IMR-90 (cell line): Measurements from ENCODE around the gene LAMA4. TPM values are rescaled to one million over a fixed set of nuclear protein-coding genes. Genes with fewer than 3 reads are reported as not detected.

Experiments used
- ATAC-seq: fragments of 200-7000 bp; cut with Tn5 transposase; 2 replicates; pipeline ENCODE4 v1.9.1; 2020; ENCODE audit warnings: low read depth, mild to moderate bottlenecking, moderate library complexity
- BruUV-seq: library from RNA; stranded (reverse); fragments of 400-500 nt; replicated peaks from 2 replicates; lab custom pipeline; 2021; lab: Mats Ljungman, UMichigan
- CTCF ChIA-PET: fragments of 300-600 bp; formaldehyde crosslinking; extraction: SDS; loops from one replicate; lab custom pipeline; 2021; ENCODE audit warnings: antibody characterized with exemption; lab: Yijun Ruan, JAX
- POLR2A ChIA-PET: fragments of 300-600 bp; sonication (Branson Sonifier 250); formaldehyde crosslinking; loops from one replicate; lab custom pipeline; 2022; ENCODE audit warnings: antibody characterized with exemption; ENCODE audit not compliant: unreplicated experiment; lab: Charles Lee
- DNase-seq: peaks from one replicate; pipeline ENCODE4 v3.0.0; 2013
- H2AFZ ChIP-seq: replicated peaks from 2 replicates; pipeline ENCODE3; 2013; ENCODE audit warnings: low read length, mild to moderate bottlenecking; ENCODE audit not compliant: poor library complexity
- H2AK5ac ChIP-seq: 2 replicates; pipeline ENCODE4 v1.6.1; 2013; ENCODE audit warnings: low read depth, low read length, inconsistent platforms
- H2AK9ac ChIP-seq: replicated peaks from 2 replicates; pipeline ENCODE3; 2013; ENCODE audit warnings: mild to moderate bottlenecking, low read depth, low read length, moderate library complexity; ENCODE audit not compliant: poor library complexity
- H2BK120ac ChIP-seq: 2 replicates; pipeline ENCODE4 v1.6.1; 2013; ENCODE audit warnings: low read depth, low read length, inconsistent platforms
- H2BK15ac ChIP-seq: 3 replicates; pipeline ENCODE4 v1.6.1; 2013; ENCODE audit warnings: low read depth, low read length, inconsistent platforms
- H2BK20ac ChIP-seq: 2 replicates; pipeline ENCODE4 v1.6.1; 2013; ENCODE audit warnings: low read depth, mild to moderate bottlenecking, inconsistent platforms, low read length, moderate library complexity
- H2BK5ac ChIP-seq: 2 replicates; pipeline ENCODE4 v1.6.1; 2013; ENCODE audit warnings: mild to moderate bottlenecking, low read depth, low read length, inconsistent platforms; ENCODE audit not compliant: poor library complexity, severe bottlenecking
- H3K14ac ChIP-seq: replicated peaks from 2 replicates; pipeline ENCODE4 v1.6.1; 2013; ENCODE audit warnings: low read depth, low read length, inconsistent platforms
- H3K18ac ChIP-seq: 2 replicates; pipeline ENCODE4 v1.6.1; 2013; ENCODE audit warnings: low read depth, low read length, control low read depth
- H3K23ac ChIP-seq: 2 replicates; pipeline ENCODE4 v1.6.1; 2013; ENCODE audit warnings: low read depth, low read length, inconsistent platforms
- H3K27ac ChIP-seq: 2 replicates; pipeline ENCODE4 v1.5.1; 2013; ENCODE audit warnings: mild to moderate bottlenecking, control low read depth, low read length; ENCODE audit not compliant: insufficient read depth
- H3K27me3 ChIP-seq: 2 replicates; pipeline ENCODE4 v1.6.1; 2013; ENCODE audit warnings: low read length; ENCODE audit not compliant: control insufficient read depth, insufficient read depth
- H3K36me3 ChIP-seq: 2 replicates; pipeline ENCODE4 v1.6.1; 2013; ENCODE audit warnings: low read length, mixed read lengths; ENCODE audit not compliant: control insufficient read depth, insufficient read depth
- H3K4ac ChIP-seq: 2 replicates; pipeline ENCODE4 v1.6.1; 2013; ENCODE audit warnings: low read depth, low read length, inconsistent platforms
- H3K4me1 ChIP-seq: 2 replicates; pipeline ENCODE4 v1.6.1; 2013; ENCODE audit warnings: low read length, mixed read lengths; ENCODE audit not compliant: control insufficient read depth, insufficient read depth
- H3K4me2 ChIP-seq: 2 replicates; pipeline ENCODE4 v1.6.1; 2013; ENCODE audit warnings: low read depth, mild to moderate bottlenecking, control low read depth, low read length, moderate library complexity
- H3K4me3 ChIP-seq: 2 replicates; pipeline ENCODE4 v1.5.1; 2013; ENCODE audit warnings: low read depth, mild to moderate bottlenecking, control low read depth, low read length, moderate library complexity; ENCODE audit not compliant: insufficient read depth
- H3K56ac ChIP-seq: 2 replicates; pipeline ENCODE4 v1.6.1; 2013; ENCODE audit warnings: low read length, inconsistent platforms; ENCODE audit not compliant: insufficient read depth; ENCODE audit errors: extremely low read depth
- H3K79me1 ChIP-seq, 2 experiments: 2 replicates each; pipeline ENCODE4 v1.6.1; 2013; ENCODE audit warnings: low read length in 2 of 2, inconsistent platforms in 1 of 2, low read depth in 1 of 2
- H3K9ac ChIP-seq: 2 replicates; pipeline ENCODE4 v1.6.1; 2013; ENCODE audit warnings: low read depth, low read length, control low read depth
- H3K9me1 ChIP-seq: 2 replicates; pipeline ENCODE4 v1.6.1; 2013; ENCODE audit warnings: low read length, inconsistent platforms; ENCODE audit not compliant: insufficient read depth
- H3K9me3 ChIP-seq: 2 replicates; pipeline ENCODE4 v1.6.1; 2013; ENCODE audit warnings: low read length; ENCODE audit not compliant: control insufficient read depth, insufficient read depth
- H4K20me1 ChIP-seq: 2 replicates; pipeline ENCODE4 v1.6.1; 2013; ENCODE audit warnings: low read length, inconsistent platforms; ENCODE audit not compliant: insufficient read depth
- H4K5ac ChIP-seq: 2 replicates; pipeline ENCODE4 v1.6.1; 2013; ENCODE audit warnings: mild to moderate bottlenecking, low read depth, low read length, control low read depth
- H4K8ac ChIP-seq, 2 experiments: 2 replicates each; pipeline ENCODE4 v1.6.1; 2013; ENCODE audit warnings: low read depth in 2 of 2, low read length in 2 of 2, control low read depth in 1 of 2, inconsistent platforms in 1 of 2
- H4K91ac ChIP-seq: 2 replicates; pipeline ENCODE4 v1.6.1; 2013; ENCODE audit warnings: low read depth, low read length, inconsistent platforms; ENCODE audit not compliant: insufficient read depth
- CEBPB ChIP-seq: IDR thresholded peaks from 2 replicates; pipeline ENCODE4 v1.6.1; 2012; ENCODE audit warnings: low read depth, low read length, improper control_type of control experiment
- CHD1 ChIP-seq: IDR thresholded peaks from 2 replicates; pipeline ENCODE4 v1.6.1; 2012; ENCODE audit warnings: low read depth, low read length, improper control_type of control experiment
- FOS ChIP-seq: fragments of 150-350 bp; IDR thresholded peaks from 2 replicates; pipeline ENCODE4 v1.6.1; 2016; ENCODE audit warnings: low read depth, low read length
- MAFK ChIP-seq: IDR thresholded peaks from 2 replicates; pipeline ENCODE4 v1.6.1; 2012; ENCODE audit warnings: low read depth, low read length, improper control_type of control experiment
- MAZ ChIP-seq: IDR thresholded peaks from 2 replicates; pipeline ENCODE4 v1.6.1; 2012; ENCODE audit warnings: low read depth, mild to moderate bottlenecking, low read length, improper control_type of control experiment, moderate library complexity, borderline replicate concordance
- MXI1 ChIP-seq: IDR thresholded peaks from 2 replicates; pipeline ENCODE4 v1.6.1; 2012; ENCODE audit warnings: low read depth, mild to moderate bottlenecking, low read length, moderate library complexity, borderline replicate concordance
- NFE2L2 ChIP-seq: fragments of 150-350 bp; IDR thresholded peaks from 2 replicates; pipeline ENCODE4 v1.6.1; 2016; ENCODE audit warnings: low read depth, mild to moderate bottlenecking, low read length
- POLR2A ChIP-seq: IDR thresholded peaks from 2 replicates; pipeline ENCODE4 v1.6.1; 2012; ENCODE audit warnings: mild to moderate bottlenecking, low read depth, low read length
- RAD21 ChIP-seq: IDR thresholded peaks from 2 replicates; pipeline ENCODE4 v1.6.1; 2012; ENCODE audit warnings: low read length, improper control_type of control experiment
- WGBS, 2 experiments: methylation state at CpG; one replicate each; pipeline versions ENCODE4 v1.1.5 to v1.1.7; 2013; ENCODE audit warnings: missing lambda C conversion rate in 2 of 2; ENCODE audit not compliant: insufficient read length in 1 of 2; ENCODE audit errors: extremely low coverage in 2 of 2; 5-methylcytosine and 5-hydroxymethylcytosine counted together
- dilution Hi-C: fragments of 300-500 bp; cut with HindIII; formaldehyde crosslinking; loops from one replicate; pipeline ENCODE4 v1.14.3; 2018; ENCODE audit warnings: low sequenced_read_pairs; ENCODE audit not compliant: unreplicated experiment
- in situ Hi-C: fragments of 300-500 bp; cut with MboI; formaldehyde crosslinking; loops from 3 replicates; pipeline ENCODE4 v1.14.3; 2019; ENCODE audit warnings: low sequenced_read_pairs, inconsistent platforms, mixed read lengths
- intact Hi-C: fragments of 100-400 bp; cut with micrococcal nuclease; formaldehyde crosslinking; loops from 2 replicates; pipeline ENCODE4 v1.10.0; 2022
- polyA plus RNA-seq, 3 experiments: library from polyadenylated mRNA; depleted of rRNA; stranded (reverse); fragments of >200 nt; gene quantifications; 2 replicates each; pipeline ENCODE4 v1.2.3, GENCODE V29; 2012; ENCODE audit warnings: low replicate concordance in 1 of 3
- total RNA-seq: library from RNA; depleted of rRNA; stranded (reverse); fragments of >200 nt; gene quantifications from 2 replicates; pipeline ENCODE4 v1.2.3, GENCODE V29; 2012
- TF ChIP-seq, protein P1 (sequence below): fragments of 150-350 bp; IDR thresholded peaks from 2 replicates; pipeline ENCODE4 v1.6.1; 2017; ENCODE audit warnings: mild to moderate bottlenecking, antibody characterized with exemption, low read length, low read depth
- TF ChIP-seq, protein P2 (sequence below): conservative IDR thresholded peaks from 2 replicates; pipeline ENCODE4 v1.5.1; 2012; ENCODE audit warnings: mild to moderate bottlenecking, low read depth, low read length, improper control_type of control experiment

Gene LAMA4
- total and polyA plus RNA-seq, 2 of the 4 experiments (the other 2 are of a cell fraction): 33.9 to 35.8 TPM

DNA sequence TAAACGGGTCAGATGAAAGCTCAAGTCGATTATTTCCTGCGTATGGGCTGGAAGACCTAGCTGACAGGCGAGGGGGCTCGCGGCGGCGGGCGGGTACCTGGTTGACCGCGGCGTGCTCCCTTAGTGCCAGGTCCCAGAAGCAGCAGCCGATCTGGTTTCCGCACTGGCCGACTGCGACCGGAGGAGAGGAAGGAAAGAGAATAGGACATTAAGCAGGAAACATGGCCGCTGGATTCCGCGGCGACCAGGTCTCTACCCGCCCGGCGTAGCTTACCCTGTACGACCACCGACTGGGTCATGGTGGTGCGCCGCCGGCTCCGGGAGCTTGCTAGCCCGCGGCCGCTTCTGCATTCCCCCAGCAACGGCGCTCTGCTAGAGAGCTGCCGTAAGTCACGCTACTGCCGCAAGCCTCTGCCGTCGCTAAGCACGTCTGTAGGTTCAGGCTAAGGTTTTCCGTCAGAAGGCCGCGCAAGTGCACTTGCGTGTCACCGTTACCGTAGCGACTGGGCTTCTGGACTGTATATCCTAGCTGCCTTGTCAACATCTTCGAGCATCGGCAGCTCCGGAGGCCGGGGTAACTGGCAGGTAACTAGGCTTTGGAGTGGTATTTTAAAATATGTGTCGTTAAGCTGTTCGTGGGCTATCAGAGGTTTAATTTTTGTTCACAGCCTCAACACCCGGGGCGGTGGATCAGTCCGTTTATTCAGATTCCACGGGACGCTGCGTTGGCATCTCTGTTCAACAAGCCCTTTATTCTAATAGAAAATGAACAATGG, 167.0 kb downstream of the LAMA4 start, which contains the start of the genes FAM229B and TUBE1:
Gene FAM229B, plus strand, starts transcription at position 456 of the 776 bp plus-strand sequence. CDS start 11,693 bp downstream, outside the sequence.
Gene TUBE1, minus strand, starts transcription at position 347 of the 776 bp plus-strand sequence. Its CDS starts 48 bp downstream, at position 299.
- in situ Hi-C loops: no loop called here
- 0% methylated on average over 39 of the region's 60 CpGs; no CpG with 5 or more reads in 1 of the 2 experiments for WGBS, 2 experiments
- peak within 1 kb of the TSS; percentile 71 for H3K14ac ChIP-seq
- H4K20me1 ChIP-seq: no peaks in the 10 kb centered on the region
- peak within 1 kb of the TSS; percentile 35 for H2AK9ac ChIP-seq
- no peaks in the 10 kb centered on the region for H3K9me1 ChIP-seq
- H3K4me3 ChIP-seq: peak within 1 kb of the TSS; percentile 69
- H2AFZ ChIP-seq: peak within 1 kb of the TSS; percentile 95
- intact Hi-C loops: loop anchor here (2.0 kb wide), 1 partner anchor 75 kb away; no protein-coding TSS in a partner anchor
- H2AK5ac ChIP-seq: no peak within 1 kb of the TSS
- CTCF ChIA-PET: interaction anchor here (0.7 to 2.4 kb wide), 10 partner anchors 8 to 252 kb away, joined by 3 to 13 read pairs (median 3); no protein-coding TSS in a partner anchor
- H4K8ac ChIP-seq: peak within 1 kb of the TSS; percentile 25 to 82; a peak in 3 of 4 replicates
- peaks cover 3 to 7% of the 10 kb centered on the region in 2 experiments; a peak in 1 of 4 replicates for H3K79me1 ChIP-seq
- peak within 1 kb of the TSS; percentile 75 for H3K23ac ChIP-seq
- peak within 1 kb of the TSS; percentile 10; the same call in 1 of the 2 replicates for H4K5ac ChIP-seq
- no peaks in the 10 kb centered on the region for H3K36me3 ChIP-seq
- H3K4ac ChIP-seq: peak within 1 kb of the TSS; percentile 45
- H3K27me3 ChIP-seq: no peaks in the 10 kb centered on the region
- DNase-seq (peak; percentile 98), ATAC-seq (peak; percentile 99)
- H3K4me2 ChIP-seq: peak within 1 kb of the TSS; percentile 98
- H3K4me1 ChIP-seq: no peaks in the 10 kb centered on the region
- POLR2A ChIA-PET: no interaction called here
- TF ChIP-seq, protein P1, sequence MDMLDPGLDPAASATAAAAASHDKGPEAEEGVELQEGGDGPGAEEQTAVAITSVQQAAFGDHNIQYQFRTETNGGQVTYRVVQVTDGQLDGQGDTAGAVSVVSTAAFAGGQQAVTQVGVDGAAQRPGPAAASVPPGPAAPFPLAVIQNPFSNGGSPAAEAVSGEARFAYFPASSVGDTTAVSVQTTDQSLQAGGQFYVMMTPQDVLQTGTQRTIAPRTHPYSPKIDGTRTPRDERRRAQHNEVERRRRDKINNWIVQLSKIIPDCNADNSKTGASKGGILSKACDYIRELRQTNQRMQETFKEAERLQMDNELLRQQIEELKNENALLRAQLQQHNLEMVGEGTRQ: no peak
- 0 out of 2 replicates have a peak, but pooled peaks have one; percentile 3 for TF ChIP-seq FOS
- TF ChIP-seq CEBPB: no peak
- TF ChIP-seq MAZ: 0 out of 2 replicates have a peak, but pooled peaks have one; percentile 10
- 0 out of 2 replicates have a peak, but pooled peaks have one; percentile 3 for TF ChIP-seq RAD21
- TF ChIP-seq NFE2L2: no peak
- peak; percentile 69 for TF ChIP-seq POLR2A
- peak; percentile 85; the same call in 1 of the 2 replicates for TF ChIP-seq MXI1
- TF ChIP-seq CHD1: no peak
- TF ChIP-seq, protein P2, sequence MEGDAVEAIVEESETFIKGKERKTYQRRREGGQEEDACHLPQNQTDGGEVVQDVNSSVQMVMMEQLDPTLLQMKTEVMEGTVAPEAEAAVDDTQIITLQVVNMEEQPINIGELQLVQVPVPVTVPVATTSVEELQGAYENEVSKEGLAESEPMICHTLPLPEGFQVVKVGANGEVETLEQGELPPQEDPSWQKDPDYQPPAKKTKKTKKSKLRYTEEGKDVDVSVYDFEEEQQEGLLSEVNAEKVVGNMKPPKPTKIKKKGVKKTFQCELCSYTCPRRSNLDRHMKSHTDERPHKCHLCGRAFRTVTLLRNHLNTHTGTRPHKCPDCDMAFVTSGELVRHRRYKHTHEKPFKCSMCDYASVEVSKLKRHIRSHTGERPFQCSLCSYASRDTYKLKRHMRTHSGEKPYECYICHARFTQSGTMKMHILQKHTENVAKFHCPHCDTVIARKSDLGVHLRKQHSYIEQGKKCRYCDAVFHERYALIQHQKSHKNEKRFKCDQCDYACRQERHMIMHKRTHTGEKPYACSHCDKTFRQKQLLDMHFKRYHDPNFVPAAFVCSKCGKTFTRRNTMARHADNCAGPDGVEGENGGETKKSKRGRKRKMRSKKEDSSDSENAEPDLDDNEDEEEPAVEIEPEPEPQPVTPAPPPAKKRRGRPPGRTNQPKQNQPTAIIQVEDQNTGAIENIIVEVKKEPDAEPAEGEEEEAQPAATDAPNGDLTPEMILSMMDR: 0 out of 2 replicates have a peak, but pooled peaks have one; percentile 8
- TF ChIP-seq MAFK: no peak
- peak within 1 kb of the TSS; percentile 65 for H3K27ac ChIP-seq
- peak within 1 kb of the TSS; percentile 3; the same call in 1 of the 3 replicates for H2BK15ac ChIP-seq
- peak within 1 kb of the TSS; percentile 65; the same call in 1 of the 2 replicates for H3K56ac ChIP-seq
- peak within 1 kb of the TSS; percentile 39; the same call in 1 of the 2 replicates for H2BK120ac ChIP-seq
- no peaks in the 10 kb centered on the region for H3K9me3 ChIP-seq
- no peak within 1 kb of the TSS for H2BK20ac ChIP-seq
- peak within 1 kb of the TSS; percentile 92 for H3K9ac ChIP-seq
- 0 out of 2 replicates have a peak within 1 kb of the TSS, but pooled peaks have one; percentile 9 for H4K91ac ChIP-seq
- H3K18ac ChIP-seq: peak within 1 kb of the TSS; percentile 42
- no TSS peak for BruUV-seq
- dilution Hi-C loops: no loop called here
- peak within 1 kb of the TSS; percentile 60 for H2BK5ac ChIP-seq
